Glutamatergic neuron (in vitro differentiated cells): ENCODE results near the gene FPR2. TPM values are rescaled to one million over a fixed set of nuclear protein-coding genes. Genes with fewer than 3 reads are reported as not detected.

ENCODE experiments used
- DNase-seq: peaks from one replicate; pipeline ENCODE4 v3.0.0; 2022
- H3K27ac Mint-ChIP-seq: one replicate; pipeline ENCODE4 v1.8.0; 2020; ENCODE audit warnings: mild to moderate bottlenecking, mixed read lengths, inconsistent platforms; ENCODE audit not compliant: unreplicated experiment
- H3K27me3 Mint-ChIP-seq: one replicate; pipeline ENCODE4 v1.8.0; 2020; ENCODE audit warnings: mild to moderate bottlenecking, moderate library complexity, mixed read lengths, inconsistent platforms; ENCODE audit not compliant: unreplicated experiment
- H3K36me3 Mint-ChIP-seq: one replicate; pipeline ENCODE4 v1.8.0; 2020; ENCODE audit warnings: mild to moderate bottlenecking, mixed read lengths, inconsistent platforms; ENCODE audit not compliant: unreplicated experiment
- H3K4me1 Mint-ChIP-seq: one replicate; pipeline ENCODE4 v1.8.0; 2020; ENCODE audit warnings: mild to moderate bottlenecking, low read depth, mixed read lengths, inconsistent platforms; ENCODE audit not compliant: unreplicated experiment
- H3K4me3 Mint-ChIP-seq: one replicate; pipeline ENCODE4 v1.8.0; 2020; ENCODE audit warnings: mild to moderate bottlenecking, mixed read lengths, inconsistent platforms; ENCODE audit not compliant: unreplicated experiment
- H3K9me3 Mint-ChIP-seq: one replicate; pipeline ENCODE4 v1.8.0; 2020; ENCODE audit warnings: mild to moderate bottlenecking, moderate library complexity, mixed read lengths, inconsistent platforms; ENCODE audit not compliant: unreplicated experiment
- total RNA-seq: library from RNA; stranded (reverse); fragmentation: NEBNext Ultra II Directional; extraction: Animal tissue kit (Norgen Biotek cat#: 25700); gene quantifications from one replicate; pipeline ENCODE4 v1.2.1, GENCODE V29; 2021; ENCODE audit not compliant: unreplicated experiment
- TF ChIP-seq, protein P1 (sequence below): fragments of 200-600 bp; sonication (generic); IDR thresholded peaks from one replicate; pipeline ENCODE4 v1.5.0; 2021; ENCODE audit not compliant: partially characterized antibody, unreplicated experiment

FPR2 gene
- total RNA-seq, 1 donor from 2014 or later = not detected

GRCh38 chr19:51739466-51740213 lies 21.3 kb upstream of the FPR2 start:
- Mint-ChIP-seq H3K4me1 (no peaks in the 10 kb centered on the region), H3K9me3 (no peaks in the 10 kb centered on the region), H3K27me3 (peaks cover 2% of the 10 kb centered on the region), H3K4me3 (no peak overlapping the region), H3K36me3 (no peaks in the 10 kb centered on the region), H3K27ac (no peak overlapping the region)
- TF ChIP-seq, protein P1, sequence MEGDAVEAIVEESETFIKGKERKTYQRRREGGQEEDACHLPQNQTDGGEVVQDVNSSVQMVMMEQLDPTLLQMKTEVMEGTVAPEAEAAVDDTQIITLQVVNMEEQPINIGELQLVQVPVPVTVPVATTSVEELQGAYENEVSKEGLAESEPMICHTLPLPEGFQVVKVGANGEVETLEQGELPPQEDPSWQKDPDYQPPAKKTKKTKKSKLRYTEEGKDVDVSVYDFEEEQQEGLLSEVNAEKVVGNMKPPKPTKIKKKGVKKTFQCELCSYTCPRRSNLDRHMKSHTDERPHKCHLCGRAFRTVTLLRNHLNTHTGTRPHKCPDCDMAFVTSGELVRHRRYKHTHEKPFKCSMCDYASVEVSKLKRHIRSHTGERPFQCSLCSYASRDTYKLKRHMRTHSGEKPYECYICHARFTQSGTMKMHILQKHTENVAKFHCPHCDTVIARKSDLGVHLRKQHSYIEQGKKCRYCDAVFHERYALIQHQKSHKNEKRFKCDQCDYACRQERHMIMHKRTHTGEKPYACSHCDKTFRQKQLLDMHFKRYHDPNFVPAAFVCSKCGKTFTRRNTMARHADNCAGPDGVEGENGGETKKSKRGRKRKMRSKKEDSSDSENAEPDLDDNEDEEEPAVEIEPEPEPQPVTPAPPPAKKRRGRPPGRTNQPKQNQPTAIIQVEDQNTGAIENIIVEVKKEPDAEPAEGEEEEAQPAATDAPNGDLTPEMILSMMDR = no peak
- no peak for DNase-seq

DNA sequence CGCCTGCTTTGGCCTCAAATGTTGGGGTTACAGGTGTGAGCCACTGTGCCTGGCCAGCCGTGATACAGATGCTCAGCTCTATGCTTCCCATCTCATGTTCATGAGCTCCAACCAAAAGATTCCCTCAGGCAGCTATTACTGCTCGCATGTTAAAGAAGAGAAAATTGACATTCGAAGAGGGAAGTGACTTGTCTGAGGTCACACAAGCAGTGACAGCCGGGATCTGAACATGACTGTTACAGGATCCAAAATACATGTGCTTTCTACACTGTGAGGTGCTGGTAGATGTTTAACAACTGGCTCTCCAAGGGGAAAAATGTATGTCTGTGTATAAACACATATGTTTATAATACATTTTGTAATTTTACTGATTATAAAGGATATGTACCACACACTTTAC lies 20.6 kb upstream of the FPR2 start:
- no peaks in the 10 kb centered on the region for H3K9me3 Mint-ChIP-seq
- TF ChIP-seq, protein P1 = no peak
- H3K36me3 Mint-ChIP-seq = peaks cover 1% of the 10 kb centered on the region
- H3K27ac Mint-ChIP-seq = no peak overlapping the region
- no peak for DNase-seq
- no peaks in the 10 kb centered on the region for H3K4me1 Mint-ChIP-seq
- H3K27me3 Mint-ChIP-seq = peaks cover 3% of the 10 kb centered on the region
- no peak overlapping the region for H3K4me3 Mint-ChIP-seq

DNA sequence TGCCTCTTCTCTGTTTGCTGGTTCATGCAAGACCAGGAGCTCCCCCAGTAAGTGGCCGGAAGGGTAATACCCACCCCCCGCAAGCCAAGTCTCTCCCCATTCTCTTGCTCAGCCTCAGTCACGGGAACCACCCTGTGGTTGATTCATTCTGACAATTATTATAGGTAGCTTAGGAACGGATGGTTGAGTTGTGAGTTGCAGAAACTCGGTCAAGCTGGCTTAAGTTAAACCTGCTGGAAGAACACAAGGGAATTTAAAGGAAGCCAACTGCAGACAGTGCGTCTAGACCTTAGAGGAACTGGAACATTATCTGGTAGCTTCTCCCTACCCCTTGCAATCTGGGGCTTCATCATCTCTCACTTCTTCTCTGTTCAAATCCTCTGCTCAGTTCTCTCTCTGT lies 18.2 kb upstream of the FPR2 start:
- peaks cover 4% of the 10 kb centered on the region for H3K27me3 Mint-ChIP-seq
- H3K4me3 Mint-ChIP-seq = no peak overlapping the region
- H3K27ac Mint-ChIP-seq = no peak overlapping the region
- peaks cover 2% of the 10 kb centered on the region for H3K9me3 Mint-ChIP-seq
- H3K4me1 Mint-ChIP-seq = no peaks in the 10 kb centered on the region
- TF ChIP-seq, protein P1 = no peak
- peaks cover 3% of the 10 kb centered on the region for H3K36me3 Mint-ChIP-seq
- no peak for DNase-seq

GRCh38 chr19:51743405-51743804 lies 17.6 kb upstream of the FPR2 start:
- Mint-ChIP-seq H3K4me3 (no peak overlapping the region), H3K9me3 (peaks cover 2% of the 10 kb centered on the region), H3K4me1 (no peaks in the 10 kb centered on the region), H3K27me3 (peaks cover 4% of the 10 kb centered on the region), H3K27ac (no peak overlapping the region), H3K36me3 (peaks cover 3% of the 10 kb centered on the region)
- DNase-seq = no peak
- TF ChIP-seq, protein P1 = no peak

DNA sequence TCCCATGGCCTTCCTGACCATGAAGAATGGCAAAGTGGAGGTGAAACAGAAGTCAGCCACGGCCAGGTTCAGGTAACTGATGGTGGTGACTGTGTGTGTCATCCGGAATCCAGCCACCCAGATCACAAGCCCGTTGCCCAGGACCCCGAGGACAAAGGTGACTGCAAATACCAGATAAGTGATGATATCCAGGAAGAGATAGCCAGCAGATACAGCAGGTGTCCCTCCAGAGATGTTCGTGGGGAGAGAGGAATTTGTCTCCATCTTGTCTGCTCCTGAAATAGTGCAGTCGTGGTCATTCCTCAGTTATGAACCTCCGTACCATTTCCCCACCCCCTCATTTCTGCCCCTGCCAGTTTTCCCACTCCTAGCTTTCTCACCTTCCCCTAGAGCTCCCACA lies 14.2 kb upstream of the FPR2 start:
- peaks cover 3% of the 10 kb centered on the region for H3K36me3 Mint-ChIP-seq
- no peak for DNase-seq
- H3K9me3 Mint-ChIP-seq = peaks cover 2% of the 10 kb centered on the region
- H3K4me1 Mint-ChIP-seq = no peaks in the 10 kb centered on the region
- TF ChIP-seq, protein P1 = no peak
- H3K4me3 Mint-ChIP-seq = no peak overlapping the region
- peaks cover 6% of the 10 kb centered on the region for H3K27me3 Mint-ChIP-seq
- H3K27ac Mint-ChIP-seq = no peak overlapping the region
